ENCODE measurements around the gene CXCR5.
"Not testable (repeated sequence)": the region's sequence is repeated elsewhere in the genome, so short reads cannot be mapped to it uniquely, and the experiment has no call there.

The CXCR5 gene, protein sequence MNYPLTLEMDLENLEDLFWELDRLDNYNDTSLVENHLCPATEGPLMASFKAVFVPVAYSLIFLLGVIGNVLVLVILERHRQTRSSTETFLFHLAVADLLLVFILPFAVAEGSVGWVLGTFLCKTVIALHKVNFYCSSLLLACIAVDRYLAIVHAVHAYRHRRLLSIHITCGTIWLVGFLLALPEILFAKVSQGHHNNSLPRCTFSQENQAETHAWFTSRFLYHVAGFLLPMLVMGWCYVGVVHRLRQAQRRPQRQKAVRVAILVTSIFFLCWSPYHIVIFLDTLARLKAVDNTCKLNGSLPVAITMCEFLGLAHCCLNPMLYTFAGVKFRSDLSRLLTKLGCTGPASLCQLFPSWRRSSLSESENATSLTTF

DNA sequence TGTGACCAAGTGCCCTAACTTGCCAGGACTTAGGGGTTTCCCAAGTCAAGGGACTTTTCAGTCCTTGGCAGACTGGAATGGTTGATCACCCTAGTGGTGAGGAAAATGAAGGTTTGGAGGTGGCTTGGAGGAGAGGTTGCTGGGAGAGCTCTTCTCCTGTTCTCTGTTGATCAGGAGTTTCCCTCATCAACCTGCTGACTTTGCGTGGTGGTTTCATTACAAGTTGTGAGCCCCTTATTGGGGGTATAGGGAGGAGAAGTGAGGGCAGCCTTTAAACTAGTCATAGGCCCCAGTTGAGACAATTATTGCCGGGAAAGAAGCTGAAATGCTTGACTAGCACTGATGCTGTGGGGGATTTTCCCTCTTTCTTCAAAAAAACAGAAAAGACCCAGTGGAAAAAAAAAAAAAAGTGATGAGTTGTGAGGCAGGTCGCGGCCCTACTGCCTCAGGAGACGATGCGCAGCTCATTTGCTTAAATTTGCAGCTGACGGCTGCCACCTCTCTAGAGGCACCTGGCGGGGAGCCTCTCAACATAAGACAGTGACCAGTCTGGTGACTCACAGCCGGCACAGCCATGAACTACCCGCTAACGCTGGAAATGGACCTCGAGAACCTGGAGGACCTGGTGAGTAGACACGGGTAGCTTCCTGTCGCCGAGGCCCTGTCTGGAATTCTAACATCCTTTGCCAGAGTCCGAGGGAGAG is at the start of gene CXCR5:
CXCR5 (plus strand) TSS at position 525 of the 704 bp plus-strand sequence; CDS start at position 575, 50 bp downstream.
- DNase-seq (ENCODE audit: low spot score), result no peak

- no peak for DNase-seq (ENCODE audit: low spot score)
Observed at GRCh38 chr11:118834427-118835028, 49.2 kb upstream of the CXCR5 start.

DNA sequence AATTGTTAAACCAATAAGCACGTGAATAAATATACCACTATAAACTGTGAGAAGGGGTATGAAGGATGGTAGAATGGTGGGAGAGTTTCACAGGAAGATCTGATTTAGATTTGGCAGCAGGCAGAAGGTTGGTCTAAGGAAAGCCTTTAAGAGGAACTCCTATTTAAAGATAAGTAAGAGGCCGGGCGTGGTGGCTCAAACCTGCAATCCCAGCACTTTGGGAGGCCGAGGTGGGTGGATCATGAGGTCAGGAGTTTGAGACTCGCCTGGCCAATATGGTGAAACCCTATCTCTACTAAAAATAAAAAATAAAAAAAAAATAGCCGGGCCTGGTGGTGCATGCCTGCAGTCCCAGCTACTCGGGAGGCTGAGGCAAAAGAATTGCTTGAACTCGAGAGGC is 45.8 kb upstream of the CXCR5 start:
- no peak for DNase-seq (ENCODE audit: low spot score)

GRCh38 chr11:118838905-118839553 is 44.7 kb upstream of the CXCR5 start:
- no peak for DNase-seq (ENCODE audit: low spot score)

DNA sequence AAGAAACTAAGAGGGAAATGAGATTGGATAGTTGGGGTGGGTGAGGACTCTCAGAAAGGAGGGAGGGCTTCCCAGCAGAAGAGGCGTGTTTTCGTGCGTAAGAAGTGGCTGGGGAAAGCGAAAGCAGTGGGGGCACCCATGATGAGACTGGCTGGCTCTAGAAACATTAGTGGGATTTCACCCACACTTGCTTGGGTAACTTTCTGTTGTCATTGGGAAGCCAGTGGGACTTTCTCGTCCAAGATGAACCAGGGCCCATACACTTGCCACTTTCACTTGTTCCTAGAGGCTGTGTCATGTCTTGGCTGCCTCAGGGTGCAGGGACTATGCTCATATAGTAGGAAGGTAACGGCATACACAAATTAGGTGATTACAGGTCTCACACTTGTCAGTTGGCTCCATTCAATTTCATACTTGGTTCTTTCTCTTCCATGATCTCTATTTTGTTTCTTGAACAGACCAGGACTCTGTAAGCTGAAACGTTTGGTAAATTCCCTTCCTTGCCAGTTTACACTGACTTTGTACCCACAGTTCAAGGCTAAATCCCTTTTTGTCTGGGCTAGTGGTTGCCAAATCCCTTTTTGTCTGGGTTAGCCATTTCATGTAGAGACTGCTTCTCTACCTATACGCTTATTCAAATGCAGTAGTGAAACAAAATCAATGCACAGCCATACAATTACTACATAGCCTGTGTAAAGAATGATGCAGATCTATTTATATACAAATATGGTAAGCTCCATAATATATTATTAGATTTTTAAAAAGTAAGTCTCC is 42.0 kb upstream of the CXCR5 start:
- DNase-seq (ENCODE audit: low spot score), result no peak

DNA sequence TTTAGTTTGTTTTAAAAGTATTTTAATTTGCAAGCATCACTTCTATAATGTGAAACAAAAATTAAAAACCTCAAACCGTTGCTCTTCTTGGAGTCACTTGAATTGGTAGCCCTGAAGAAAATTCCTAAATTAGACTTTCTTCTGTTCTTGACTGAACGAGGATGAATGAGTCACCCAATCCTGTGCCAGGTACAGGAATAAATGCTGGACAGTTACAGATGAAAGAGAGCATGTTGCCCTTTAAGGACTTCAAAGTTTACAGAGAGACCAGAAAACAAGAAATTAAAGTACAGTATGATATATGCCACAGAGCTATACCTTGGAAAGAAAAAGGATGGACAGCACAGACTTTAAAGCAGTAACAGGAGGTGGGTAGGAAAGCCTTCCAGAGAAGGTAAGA is 41.3 kb upstream of the CXCR5 start:
- no peak for DNase-seq (ENCODE audit: low spot score)

- DNase-seq (ENCODE audit: low spot score), result not testable (repeated sequence)
Observed at GRCh38 chr11:118842843-118843242, 40.8 kb upstream of the CXCR5 start.

DNA sequence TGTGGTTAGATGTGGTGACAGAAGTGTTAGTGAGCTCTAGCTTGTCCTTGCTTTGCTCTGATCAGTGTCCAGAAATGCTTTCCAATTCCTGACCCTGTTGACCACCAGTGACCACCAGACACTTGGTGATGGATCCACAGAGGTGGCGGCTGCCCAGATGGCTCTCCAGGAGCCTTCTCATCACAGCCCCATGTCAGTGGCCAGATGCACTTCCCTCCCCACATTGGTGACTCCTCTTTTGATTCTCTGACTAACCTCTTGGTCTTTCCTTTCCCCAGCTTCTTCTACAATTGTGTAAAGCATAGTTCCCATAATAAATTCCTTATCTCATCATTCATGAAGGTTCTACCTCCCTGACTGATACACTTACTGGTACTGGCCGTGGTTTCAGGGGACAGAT is 40.1 kb upstream of the CXCR5 start:
- DNase-seq (ENCODE audit: low spot score), result no peak

GRCh38 chr11:118845369-118845768 is 38.3 kb upstream of the CXCR5 start:
- DNase-seq (ENCODE audit: low spot score), result no peak

DNA sequence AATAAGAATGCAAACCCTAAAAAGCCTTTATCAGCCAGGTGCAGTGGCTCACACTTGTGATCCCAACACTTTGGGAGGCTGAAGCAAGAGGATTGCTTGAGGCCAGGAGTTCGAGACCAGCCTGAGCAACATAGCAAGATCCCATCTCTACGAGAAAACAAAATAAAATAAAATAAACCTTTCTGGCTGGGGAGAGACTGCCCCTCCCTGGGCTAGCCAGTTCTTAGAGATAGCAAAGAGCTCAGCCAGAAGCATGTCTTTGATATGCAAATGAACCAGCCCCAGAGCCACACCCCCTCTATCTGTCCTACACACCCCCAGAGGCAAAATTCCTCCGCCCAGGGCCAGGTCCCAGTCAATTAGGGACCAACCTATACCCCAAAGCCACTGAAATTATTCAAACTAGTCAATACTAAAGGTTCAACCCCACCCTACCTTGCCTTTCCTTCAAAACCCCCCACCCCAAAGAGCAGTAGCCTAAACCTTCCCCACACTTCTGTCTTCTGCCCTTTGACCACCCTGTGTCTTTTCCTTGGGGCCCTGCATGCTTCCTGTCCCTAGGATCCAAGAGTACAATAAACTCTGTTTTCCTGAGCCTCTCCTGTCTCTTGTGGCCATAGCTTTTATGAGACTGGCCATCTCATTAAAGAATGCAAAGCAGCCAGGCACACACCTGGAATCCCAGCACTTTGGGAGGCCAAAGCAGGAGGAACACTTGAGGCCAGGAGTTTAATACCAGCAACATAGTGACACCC is 37.3 kb upstream of the CXCR5 start:
- DNase-seq (ENCODE audit: low spot score), result no peak

DNA sequence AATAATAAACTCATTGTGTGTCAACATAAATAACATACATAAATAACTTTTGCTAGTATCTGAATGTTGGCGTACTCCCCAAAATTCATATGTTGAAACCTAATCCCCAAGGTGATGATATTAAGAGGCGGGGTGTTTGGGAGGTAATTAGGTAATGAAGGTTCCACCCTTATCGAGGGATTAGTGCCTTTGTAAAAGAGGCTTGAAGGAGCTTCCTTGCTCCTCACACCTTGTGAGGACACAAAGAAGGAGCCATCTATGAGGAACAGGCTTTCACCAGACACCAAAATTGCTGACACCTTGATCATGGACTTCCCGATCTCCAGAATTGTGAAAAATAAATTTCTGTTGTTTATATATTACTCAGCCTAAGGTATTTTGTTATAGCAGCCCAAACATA is 33.9 kb upstream of the CXCR5 start:
- DNase-seq (ENCODE audit: low spot score), result no peak

- no peak for DNase-seq (ENCODE audit: low spot score)
Observed at GRCh38 chr11:118851970-118852369, 31.7 kb upstream of the CXCR5 start.

DNA sequence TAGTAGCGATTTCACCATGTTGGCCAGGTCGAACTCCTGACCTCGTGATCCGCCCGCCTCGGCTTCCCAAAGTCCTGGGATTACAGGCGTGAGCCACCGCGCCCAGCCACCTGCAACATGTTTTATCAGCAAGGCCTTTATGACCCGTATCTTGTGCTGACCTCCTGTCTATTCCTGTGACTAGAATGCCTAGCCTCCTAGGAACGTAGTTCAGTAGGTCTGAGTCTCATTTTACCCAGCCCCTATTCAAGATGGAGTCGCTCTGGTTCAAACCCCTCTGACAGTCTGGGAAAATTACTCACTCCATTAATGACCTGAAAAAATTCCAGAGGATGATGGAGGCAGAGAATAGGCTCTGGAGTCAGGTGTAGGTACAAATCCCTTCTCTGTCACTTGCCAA is 30.0 kb upstream of the CXCR5 start:
- DNase-seq (ENCODE audit: low spot score), result no peak

DNA sequence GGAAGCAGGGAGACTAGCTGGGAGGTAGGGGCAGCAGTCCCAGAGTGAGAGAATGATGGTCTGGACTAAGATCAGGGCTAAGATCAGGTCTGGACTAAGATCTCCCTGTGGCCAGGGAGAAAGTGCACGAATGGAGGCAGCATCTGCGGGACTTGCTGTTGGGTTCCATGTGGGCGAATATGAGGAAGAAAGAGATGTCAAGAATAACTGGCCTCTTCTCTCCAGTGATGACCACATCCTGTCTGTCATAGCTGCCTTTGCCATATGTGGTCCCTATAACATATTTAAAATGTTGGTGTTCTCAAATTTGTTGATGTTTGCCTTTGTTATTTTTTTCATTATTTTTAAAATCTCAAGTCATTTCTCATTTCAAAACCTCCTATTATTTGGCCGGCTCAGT is 27.4 kb upstream of the CXCR5 start:
- DNase-seq (ENCODE audit: low spot score), result no peak

DNA sequence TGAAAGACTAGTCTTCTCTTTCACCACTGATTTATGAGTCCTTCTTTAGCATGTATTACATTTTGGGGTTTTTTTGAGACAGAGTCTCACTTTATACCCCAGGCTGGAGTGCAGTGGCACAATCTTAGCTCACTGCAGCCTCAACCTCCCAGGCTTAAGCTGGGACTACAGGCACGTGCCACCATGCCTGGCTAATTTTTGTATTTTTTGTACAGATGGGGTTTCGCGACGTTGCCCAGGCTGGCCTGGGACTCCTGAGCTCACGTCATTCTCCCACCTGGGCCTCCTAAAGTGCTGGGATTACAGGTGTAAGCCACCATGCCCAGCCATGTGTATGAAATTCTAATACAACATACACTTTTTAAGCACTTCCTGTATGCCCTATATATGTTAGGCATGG is 26.3 kb upstream of the CXCR5 start:
- DNase-seq (ENCODE audit: low spot score), result no peak

DNA sequence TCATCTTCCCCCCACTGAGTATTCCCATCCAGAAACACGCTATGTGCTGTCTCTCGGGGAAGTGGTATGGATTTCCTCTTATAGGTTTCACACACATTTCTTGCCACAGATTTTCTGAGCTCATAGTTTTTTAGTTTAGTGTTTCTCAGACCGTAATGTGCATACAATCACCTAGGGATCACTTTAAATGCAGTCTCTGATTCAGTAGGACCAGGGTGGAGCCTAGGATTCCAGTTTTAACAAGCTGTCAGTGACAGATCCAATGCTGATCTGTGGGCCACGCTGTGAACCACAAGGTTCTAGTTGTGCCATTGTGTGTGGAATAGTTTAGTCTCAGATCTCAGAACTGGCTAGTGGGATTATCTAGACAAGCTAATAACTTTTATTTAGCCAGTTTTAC is 23.7 kb upstream of the CXCR5 start:
- DNase-seq (ENCODE audit: low spot score), result no peak

- DNase-seq (ENCODE audit: low spot score), result no peak
Observed at GRCh38 chr11:118868659-118869058, 15.0 kb upstream of the CXCR5 start.

GRCh38 chr11:118870396-118871343 is 13.0 kb upstream of the CXCR5 start:
- DNase-seq (ENCODE audit: low spot score), result no peak

- no peak for DNase-seq (ENCODE audit: low spot score)
Observed at GRCh38 chr11:118872403-118872821, 11.3 kb upstream of the CXCR5 start.

DNA sequence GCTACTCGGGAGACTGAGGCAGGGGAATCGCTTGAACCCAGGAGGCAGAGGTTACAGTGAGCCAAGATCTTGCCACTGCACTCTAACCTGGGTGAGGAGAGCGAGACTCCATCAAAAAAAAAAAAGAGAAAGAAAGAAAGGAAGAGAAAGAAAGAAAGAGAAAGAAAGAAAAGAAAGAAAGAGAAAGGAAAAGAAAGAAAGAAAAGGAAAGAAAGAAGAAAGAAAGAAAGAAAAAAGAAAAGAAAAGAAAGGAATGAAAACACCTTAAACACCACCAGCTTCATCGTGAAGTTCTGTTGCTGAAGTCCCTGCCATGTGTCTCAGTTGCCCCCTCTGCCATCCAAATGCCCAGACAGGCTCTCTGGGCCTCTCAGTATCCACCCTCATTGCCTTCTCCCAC is 9.9 kb upstream of the CXCR5 start:
- no peak for DNase-seq (ENCODE audit: low spot score)

All from COLO829 (cell line).